HG03066 (cell line): ENCODE data around the gene WDR62.

ENCODE experiments used
- ATAC-seq: cut with Tn5 transposase; IDR thresholded peaks from one replicate; pipeline ENCODE4 v1.9.1; 2021; ENCODE audit warnings: low read depth; ENCODE audit not compliant: unreplicated experiment

Gene WDR62

DNA sequence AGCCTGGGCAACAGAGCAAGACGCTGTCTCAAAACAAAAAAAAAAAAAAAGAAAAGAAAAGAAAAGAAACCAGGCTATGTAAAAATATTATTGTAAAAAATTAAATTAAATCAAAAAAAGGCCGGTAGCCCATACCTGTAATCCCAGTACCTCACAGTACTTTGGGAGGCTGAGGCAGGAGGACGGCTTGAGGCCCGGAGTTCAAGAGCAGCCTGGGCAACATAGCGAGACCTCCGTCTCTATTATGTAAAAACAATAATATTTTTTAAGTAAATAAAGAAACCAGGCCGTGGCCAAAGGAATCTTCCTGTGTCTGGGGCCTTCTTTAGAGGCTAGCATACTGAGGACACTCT, 84.4 kb downstream of the WDR62 start:
- no peak for ATAC-seq

DNA sequence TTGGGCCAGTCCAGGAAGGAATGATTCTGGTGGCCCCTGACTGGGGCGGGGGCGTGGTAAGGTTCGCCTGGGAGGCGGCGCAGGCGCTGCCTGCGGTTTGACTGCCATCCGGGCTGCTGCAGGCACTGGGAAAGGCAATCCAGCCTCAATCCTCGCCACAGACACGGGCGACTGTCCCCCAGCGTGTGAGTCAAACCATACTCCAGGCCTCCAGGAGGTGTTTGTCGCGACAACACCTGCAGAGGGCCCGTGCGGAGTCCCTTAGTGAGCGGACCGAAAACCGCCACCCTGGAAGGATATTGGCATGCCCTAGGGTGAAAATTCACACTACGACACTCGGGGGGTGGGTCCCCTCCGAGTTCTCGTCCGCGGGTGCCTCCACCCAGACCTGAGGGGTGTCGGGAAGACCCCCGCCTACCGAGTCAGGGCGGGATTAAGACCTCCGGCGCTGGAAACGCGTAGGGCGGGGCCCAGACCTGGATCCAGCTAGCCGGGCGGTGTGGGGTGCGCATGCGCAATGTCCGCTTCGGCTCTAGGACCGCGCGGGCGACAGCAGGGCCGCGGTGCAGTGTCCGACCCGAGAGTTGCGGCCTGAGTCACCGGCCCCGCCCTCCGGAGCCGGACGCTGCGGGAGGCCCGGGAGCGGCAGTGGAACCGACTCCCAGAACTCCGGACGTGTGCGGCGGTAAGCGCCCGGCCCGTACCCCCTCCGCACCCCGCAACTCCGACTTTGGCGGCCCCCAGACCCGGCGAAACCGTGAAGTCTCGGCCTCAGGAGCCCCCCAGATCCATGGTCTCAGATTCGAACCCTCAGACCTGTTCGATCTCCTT, 85.0 kb downstream of the WDR62 start, which contains the start of gene CAPNS1:
CAPNS1 (plus strand) TSS at position 594 of the 831 bp plus-strand sequence. CDS start 946 bp downstream, outside the sequence.
- ATAC-seq: peak; percentile 70

DNA sequence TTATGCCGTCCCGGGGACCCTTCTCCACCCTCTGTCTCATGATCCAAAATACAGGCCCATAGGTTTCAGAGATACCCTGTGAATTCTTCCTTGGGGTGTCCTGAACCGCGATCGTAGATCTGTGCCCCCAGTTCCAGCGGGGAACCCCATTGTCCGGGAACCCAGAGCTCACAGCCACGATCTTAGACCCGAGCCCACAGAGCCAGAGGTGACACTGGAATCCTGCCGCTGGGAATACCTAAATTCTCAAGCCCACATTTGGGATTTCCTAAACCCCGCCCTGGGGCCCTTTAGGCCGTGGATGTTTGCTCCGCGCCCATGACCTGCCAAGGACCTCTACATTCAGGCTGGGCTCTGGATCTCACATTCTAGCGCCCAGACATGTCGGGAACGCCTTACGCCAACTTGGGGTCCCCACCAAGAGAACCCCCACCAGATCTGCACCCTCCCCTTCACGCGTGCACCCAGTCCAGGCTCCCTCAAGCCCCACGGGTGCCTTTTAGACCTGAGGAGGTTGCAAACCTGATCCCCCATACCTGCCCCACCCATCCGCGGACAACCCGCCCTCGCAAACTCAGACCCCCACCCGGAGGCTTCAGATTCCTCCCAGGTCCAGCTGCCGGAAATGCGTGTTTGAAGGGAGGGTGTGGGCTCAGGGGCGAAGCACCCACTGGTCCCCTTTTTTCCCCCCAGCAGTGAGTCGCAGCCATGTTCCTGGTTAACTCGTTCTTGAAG, 85.8 kb downstream of the WDR62 start:
- ATAC-seq: no peak

DNA sequence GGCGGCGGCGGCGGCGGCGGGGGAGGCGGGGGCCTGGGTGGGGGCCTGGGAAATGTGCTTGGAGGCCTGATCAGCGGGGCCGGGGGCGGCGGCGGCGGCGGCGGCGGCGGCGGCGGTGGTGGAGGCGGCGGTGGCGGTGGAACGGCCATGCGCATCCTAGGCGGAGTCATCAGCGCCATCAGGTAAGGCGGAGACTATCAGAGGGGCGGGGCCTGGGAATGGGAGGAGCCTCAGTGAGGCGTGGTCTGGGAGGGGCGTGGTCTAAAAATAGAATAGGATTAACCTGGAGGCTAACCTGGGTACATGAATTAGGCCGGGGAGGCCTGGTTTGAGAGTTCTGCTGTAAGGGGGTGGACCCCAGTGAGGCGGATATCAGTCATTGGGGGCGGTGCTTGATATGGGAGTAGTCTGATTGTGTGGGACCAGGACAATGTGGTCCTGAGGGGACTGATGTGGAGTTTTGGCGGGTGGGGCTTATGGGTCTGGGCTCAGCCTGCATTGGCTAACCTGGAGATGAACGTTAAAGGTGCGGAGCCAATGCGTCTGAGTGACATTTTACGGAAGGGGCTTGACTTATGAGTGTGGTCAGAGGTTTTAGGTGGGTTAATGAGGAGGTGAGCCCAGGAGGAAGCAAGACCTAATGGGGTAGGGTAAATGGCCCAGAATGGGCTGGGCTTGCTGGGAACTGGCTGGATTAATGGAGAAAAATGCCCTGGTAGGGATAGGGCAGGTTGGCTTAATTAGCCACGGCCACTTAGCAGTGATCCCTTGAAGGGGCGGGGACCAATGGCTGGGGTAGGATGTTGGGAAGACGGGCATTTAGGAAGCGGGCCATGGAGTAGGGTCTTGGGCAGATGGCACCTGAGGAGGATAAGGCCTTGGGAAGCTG, 86.6 kb downstream of the WDR62 start:
- peak; percentile 46 for ATAC-seq

DNA sequence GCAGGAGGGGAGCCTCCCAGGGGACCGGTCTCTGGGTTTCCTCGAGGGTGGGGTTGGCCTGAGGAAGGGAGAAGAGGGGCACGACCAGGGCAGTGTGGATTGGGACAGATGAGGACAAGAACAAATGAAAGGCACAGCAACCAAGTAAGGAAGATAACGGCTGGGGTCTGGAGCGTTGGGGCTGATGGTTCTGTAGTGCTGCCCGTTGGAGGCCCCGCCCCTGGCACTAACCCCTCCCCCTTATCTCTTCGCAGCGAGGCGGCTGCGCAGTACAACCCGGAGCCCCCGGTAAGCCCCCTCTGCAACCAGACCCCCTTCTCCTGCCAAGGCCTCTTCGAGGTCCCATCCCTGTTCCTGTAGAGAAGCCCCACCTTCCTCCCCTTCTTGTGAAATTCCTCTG, 87.3 kb downstream of the WDR62 start:
- no peak for ATAC-seq

DNA sequence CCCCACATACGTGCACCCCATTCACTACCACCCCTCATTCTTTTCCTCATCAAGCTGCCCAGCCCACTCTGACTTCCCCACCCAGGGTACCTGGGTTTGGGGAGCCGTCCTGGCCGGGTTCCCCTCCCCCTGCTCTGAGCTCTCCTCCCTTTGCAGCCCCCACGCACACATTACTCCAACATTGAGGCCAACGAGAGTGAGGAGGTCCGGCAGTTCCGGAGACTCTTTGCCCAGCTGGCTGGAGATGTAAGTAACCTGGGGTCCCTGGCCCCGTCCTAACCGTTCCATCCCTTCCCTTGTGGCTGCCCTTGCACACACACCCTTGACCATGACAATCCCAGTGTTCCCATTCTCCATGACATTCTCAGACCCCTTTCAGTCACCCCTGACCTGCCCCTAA, 87.8 kb downstream of the WDR62 start:
- no peak for ATAC-seq

DNA sequence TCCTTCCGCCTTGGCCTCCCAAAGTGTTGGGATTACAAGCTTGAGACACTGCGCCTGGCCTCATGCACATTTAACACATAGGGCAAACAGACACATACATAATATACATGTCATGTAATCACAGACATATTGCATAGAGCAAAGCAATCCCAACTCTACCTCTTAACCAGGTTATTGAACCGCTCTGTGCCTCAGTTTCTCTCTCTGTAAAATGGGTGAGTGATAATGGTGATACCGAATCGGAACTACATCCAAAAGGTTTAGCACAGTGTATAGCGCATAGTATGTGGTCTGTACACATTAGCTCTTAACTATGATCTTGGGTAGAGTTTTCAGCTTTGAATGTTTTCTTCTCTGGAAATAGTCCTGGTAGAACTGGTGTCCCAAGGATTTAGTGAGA, 89.9 kb downstream of the WDR62 start:
- no peak for ATAC-seq

DNA sequence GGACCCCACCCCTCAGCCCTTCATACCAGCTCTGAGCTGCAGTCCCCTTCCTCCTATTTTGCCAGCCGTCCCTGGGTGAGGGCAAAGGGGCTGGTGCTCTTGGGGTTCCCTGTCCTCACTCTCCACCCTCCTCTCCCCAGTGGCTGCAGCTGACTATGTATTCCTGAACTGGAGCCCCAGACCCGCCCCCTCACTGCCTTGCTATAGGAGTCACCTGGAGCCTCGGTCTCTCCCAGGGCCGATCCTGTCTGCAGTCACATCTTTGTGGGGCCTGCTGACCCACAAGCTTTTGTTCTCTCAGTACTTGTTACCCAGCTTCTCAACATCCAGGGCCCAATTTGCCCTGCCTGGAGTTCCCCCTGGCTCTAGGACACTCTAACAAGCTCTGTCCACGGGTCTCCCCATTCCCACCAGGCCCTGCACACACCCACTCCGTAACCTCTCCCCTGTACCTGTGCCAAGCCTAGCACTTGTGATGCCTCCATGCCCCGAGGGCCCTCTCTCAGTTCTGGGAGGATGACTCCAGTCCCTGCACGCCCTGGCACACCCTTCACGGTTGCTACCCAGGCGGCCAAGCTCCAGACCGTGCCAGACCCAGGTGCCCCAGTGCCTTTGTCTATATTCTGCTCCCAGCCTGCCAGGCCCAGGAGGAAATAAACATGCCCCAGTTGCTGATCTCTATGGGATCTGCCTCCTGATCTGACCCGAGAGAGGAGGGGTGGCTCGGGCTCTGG, 95.1 kb downstream of the WDR62 start:
- ATAC-seq: no peak

DNA sequence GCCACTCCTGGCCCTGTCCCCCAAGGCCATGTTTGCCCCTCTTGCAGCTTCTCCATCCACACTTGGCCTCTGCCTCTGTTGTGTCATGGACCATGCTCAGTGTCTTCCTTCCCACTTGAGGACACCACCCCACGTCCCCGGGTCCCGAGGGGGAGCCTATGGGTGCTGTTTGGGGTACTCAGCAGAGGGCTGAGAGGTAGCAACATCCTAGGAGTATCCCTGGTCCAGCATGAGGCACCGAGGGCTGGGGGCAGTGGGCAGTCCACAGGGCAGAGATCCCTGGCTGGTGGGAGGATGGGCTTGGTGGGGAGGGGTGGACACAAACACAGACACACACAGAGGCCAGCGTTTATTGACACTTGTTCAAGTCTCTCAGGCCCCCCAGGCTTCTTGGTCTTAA, 95.9 kb downstream of the WDR62 start:
- no peak for ATAC-seq

DNA sequence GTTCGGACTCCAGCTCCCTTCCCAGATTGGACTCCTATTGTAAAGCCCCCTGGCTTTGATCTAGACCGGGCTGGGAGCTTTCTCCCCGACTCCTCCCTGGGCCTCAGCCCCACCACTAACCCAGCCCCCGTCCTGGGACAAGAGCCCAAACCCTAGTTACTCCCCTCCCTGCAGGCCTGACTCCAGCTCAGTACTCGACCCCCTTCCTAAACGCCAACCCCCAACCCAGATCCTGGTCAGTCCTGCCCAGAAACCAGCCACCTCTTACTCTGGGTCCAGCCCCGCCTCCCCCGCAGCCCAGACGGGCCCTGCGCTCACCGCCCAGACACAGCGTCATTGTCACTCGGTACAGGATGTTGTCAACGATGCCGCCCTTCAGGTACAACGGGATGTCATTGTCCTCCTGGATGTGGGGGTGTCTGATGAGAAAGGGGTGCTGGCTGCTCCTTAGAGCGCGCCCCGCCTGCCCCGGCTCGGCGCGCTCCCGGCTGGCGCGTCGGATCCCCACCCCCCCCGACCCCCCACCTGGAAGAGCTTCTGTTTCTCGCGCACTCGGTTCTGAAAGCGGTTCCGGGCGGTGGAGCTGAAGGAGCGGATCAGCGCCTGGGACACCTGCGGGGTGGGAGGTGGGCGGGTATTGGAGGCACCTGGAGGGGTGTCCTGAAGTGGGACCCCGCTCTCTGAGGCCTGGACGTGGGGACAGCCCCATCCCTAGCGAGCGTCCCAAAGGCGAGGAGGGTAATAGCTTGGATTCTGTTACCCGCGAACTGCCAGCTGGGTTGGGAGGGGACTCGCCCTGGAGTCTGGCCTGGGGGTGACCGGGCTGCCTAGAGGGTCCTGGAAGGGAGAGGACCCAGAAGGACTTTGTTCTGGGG, 96.7 kb downstream of the WDR62 start:
- ATAC-seq: no peak

DNA sequence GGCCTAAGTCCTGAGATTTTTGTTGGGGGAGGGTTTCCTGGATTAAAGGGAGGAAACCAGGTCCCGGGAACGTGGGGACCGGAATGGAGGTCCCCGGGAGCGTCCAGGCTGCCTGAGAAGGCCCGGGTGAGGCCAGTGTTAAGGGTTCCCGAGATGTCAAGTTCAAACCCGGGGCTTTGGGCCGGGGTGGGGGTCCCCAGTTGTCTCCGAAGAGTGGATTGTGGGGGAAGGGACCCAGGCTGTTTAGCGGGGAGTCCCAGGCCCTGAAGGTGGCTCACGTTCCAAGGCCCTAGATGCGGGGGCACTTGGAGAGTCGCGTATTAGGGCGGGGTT, 97.3 kb downstream of the WDR62 start:
- no peak for ATAC-seq

DNA sequence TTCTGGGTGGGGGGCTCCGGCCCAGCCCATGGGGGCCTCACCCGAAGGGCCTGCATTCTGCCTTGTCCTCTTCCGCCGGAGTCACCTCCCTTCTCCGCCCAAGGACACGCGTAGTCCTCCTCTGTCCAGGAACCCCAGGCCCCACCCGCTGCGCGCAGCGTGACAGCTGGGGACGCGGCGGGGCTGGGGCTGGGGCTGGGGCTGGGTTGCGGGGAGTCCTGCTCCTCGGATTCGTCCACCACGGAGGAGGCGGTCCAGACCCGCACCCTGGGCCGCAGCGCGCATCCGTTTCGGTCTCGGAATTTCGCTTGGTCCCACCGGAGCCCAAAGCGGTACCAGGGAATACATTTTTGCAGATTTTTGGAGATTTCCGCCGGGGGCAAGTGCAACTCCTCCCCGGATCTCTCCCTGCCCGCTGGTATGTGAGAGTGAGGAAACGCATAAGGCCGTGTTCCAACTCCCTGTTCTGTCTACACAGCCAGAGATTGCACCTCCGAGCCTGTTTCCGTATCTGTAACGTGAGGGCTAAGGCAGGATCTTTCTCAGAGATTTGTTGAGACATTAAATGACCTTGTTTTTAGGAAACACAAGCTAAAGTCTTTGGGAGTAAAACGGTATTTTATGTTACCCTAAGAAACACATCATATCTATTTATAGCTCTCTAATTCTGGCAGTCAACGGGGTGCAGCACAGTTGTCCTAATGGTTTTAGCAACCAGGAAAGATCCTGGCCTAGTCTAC, 97.8 kb downstream of the WDR62 start, which contains the start of gene COX7A1:
COX7A1 (minus strand) TSS at position 96 of the 740 bp plus-strand sequence; CDS start at position 56, 40 bp downstream.
- no peak for ATAC-seq

DNA sequence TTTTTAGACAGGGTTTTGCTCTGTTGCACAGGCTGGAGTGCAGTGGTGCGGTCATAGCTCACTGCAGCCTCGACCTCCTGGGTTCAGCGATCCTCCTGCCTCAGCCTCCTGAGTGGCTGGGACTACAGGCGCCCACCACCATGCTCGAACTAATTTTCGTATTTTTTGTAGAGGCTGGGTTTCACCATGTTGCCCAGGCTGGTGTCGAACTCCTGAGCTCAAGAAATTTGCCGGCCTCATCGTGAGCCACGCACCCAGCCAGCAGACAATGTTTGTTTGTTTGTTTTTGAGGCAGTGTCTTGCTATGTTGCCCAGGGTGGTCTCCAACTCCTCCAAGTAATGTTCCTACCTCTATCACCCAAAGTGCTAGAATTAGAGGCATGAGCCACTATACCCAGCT, 98.4 kb downstream of the WDR62 start:
- no peak for ATAC-seq
